ENCODE measurements around the gene CFAP58. TPM values are rescaled to one million over a fixed set of nuclear protein-coding genes. Genes with fewer than 3 reads are reported as not detected.

CFAP58 gene
- total and polyA plus RNA-seq, 4 donors: 0.01 to 0.09 (median 0.08) TPM; not detected in 1

DNA sequence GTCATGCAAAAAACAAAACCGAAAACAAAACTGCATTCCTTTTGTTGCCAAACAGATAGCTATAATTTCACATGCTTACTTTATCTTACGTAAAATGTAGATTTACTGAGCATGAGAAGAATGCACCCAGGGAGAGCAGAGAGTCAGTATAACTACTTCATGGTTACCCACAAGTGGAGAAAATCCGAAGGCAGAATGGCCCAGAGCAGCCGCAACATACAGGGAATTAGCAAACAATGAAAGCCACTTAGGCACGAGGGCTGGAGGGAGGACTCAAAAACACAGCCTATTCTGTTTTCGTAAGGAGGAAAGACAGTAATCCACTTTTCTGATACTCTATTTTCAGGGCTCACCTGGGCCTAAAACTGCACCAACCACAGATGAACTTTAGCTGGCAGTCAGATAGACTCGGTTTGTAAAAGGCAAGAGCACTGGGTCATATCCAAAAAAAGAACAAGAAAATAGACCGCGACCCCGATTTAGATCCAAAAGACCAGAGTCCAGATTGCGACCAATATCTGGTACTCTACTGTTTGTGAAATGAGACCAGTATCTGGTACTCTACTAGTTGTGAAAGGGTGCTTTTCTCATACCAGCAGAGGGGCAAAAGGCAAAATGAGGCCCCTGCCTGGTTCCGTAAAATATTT, 16.7 kb upstream of the CFAP58 start:
- Histone ChIP-seq H3K27me3 (ENCODE audit: control insufficient read depth in 4 of 4, insufficient read depth in 4 of 4, low read length in 3 of 4) (no peaks in the 10 kb centered on the region), H3K4me1 (ENCODE audit: control insufficient read depth in 4 of 4, insufficient read depth in 4 of 4, low read length in 3 of 4) (peaks cover 5 to 37% (median 14%) of the 10 kb centered on the region in 4 donors), H3K9me3 (ENCODE audit: control insufficient read depth in 4 of 4, low read length in 3 of 4) (no peaks in the 10 kb centered on the region), H3K4me3 (ENCODE audit: low read depth in 1 of 3, low read length in 3 of 3) (peak overlapping the region; percentile 68 to 82 (median 71)), H3K36me3 (ENCODE audit: control insufficient read depth in 4 of 4, insufficient read depth in 3 of 4, low read depth in 1 of 4, low read length in 3 of 4) (no peaks in the 10 kb centered on the region), H3K27ac (ENCODE audit: low read depth in 1 of 2, low read length in 2 of 2) (peak overlapping the region; percentile 95 to 98), H3K9ac (ENCODE audit: low read depth in 1 of 2, low read length in 2 of 2) (peak overlapping the region; percentile 70 to 90)
- 6% methylated on average over 12 of the region's 12 CpGs for WGBS
- TF ChIP-seq, protein P1, sequence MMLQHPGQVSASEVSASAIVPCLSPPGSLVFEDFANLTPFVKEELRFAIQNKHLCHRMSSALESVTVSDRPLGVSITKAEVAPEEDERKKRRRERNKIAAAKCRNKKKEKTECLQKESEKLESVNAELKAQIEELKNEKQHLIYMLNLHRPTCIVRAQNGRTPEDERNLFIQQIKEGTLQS (IDR thresholded peaks at IDR 0.05): peak; percentile 50
- TF ChIP-seq FOXA2 (IDR thresholded peaks at IDR 0.05): no peak
- peak; percentile 62 to 80 for TF ChIP-seq RXRA (IDR thresholded peaks at IDR 0.05)
- peak; percentile 76 for TF ChIP-seq HNF4G (IDR thresholded peaks at IDR 0.05)
- TF ChIP-seq, protein P2, sequence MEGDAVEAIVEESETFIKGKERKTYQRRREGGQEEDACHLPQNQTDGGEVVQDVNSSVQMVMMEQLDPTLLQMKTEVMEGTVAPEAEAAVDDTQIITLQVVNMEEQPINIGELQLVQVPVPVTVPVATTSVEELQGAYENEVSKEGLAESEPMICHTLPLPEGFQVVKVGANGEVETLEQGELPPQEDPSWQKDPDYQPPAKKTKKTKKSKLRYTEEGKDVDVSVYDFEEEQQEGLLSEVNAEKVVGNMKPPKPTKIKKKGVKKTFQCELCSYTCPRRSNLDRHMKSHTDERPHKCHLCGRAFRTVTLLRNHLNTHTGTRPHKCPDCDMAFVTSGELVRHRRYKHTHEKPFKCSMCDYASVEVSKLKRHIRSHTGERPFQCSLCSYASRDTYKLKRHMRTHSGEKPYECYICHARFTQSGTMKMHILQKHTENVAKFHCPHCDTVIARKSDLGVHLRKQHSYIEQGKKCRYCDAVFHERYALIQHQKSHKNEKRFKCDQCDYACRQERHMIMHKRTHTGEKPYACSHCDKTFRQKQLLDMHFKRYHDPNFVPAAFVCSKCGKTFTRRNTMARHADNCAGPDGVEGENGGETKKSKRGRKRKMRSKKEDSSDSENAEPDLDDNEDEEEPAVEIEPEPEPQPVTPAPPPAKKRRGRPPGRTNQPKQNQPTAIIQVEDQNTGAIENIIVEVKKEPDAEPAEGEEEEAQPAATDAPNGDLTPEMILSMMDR (IDR thresholded peaks at IDR 0.05; ENCODE audit: low read depth, low read length, missing input control): no peak
- peak; percentile 23 to 35 for TF ChIP-seq RAD21 (IDR thresholded peaks at IDR 0.05)
- no peak for TF ChIP-seq EGR1 (IDR thresholded peaks at IDR 0.05; ENCODE audit: low read depth in 2 of 2)
- no peak for TF ChIP-seq TAF1 (conservative IDR thresholded peaks at IDR 0.05)
- no peak for TF ChIP-seq NR2F2 (IDR thresholded peaks at IDR 0.05)
- TF ChIP-seq SP1 (IDR thresholded peaks at IDR 0.05): peak; percentile 78
- peak; percentile 62 for TF ChIP-seq YY1 (IDR thresholded peaks at IDR 0.05)
- no peak for TF ChIP-seq FOXA1 (IDR thresholded peaks at IDR 0.05)
- TF ChIP-seq, protein P3, sequence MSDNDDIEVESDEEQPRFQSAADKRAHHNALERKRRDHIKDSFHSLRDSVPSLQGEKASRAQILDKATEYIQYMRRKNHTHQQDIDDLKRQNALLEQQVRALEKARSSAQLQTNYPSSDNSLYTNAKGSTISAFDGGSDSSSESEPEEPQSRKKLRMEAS (IDR thresholded peaks at IDR 0.05): peak; percentile 56
- TF ChIP-seq HNF4A (conservative IDR thresholded peaks at IDR 0.05): peak; percentile 95 to 96
- TF ChIP-seq, protein P4, sequence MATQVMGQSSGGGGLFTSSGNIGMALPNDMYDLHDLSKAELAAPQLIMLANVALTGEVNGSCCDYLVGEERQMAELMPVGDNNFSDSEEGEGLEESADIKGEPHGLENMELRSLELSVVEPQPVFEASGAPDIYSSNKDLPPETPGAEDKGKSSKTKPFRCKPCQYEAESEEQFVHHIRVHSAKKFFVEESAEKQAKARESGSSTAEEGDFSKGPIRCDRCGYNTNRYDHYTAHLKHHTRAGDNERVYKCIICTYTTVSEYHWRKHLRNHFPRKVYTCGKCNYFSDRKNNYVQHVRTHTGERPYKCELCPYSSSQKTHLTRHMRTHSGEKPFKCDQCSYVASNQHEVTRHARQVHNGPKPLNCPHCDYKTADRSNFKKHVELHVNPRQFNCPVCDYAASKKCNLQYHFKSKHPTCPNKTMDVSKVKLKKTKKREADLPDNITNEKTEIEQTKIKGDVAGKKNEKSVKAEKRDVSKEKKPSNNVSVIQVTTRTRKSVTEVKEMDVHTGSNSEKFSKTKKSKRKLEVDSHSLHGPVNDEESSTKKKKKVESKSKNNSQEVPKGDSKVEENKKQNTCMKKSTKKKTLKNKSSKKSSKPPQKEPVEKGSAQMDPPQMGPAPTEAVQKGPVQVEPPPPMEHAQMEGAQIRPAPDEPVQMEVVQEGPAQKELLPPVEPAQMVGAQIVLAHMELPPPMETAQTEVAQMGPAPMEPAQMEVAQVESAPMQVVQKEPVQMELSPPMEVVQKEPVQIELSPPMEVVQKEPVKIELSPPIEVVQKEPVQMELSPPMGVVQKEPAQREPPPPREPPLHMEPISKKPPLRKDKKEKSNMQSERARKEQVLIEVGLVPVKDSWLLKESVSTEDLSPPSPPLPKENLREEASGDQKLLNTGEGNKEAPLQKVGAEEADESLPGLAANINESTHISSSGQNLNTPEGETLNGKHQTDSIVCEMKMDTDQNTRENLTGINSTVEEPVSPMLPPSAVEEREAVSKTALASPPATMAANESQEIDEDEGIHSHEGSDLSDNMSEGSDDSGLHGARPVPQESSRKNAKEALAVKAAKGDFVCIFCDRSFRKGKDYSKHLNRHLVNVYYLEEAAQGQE (IDR thresholded peaks at IDR 0.05): peak; percentile 54
- TF ChIP-seq, protein P5, sequence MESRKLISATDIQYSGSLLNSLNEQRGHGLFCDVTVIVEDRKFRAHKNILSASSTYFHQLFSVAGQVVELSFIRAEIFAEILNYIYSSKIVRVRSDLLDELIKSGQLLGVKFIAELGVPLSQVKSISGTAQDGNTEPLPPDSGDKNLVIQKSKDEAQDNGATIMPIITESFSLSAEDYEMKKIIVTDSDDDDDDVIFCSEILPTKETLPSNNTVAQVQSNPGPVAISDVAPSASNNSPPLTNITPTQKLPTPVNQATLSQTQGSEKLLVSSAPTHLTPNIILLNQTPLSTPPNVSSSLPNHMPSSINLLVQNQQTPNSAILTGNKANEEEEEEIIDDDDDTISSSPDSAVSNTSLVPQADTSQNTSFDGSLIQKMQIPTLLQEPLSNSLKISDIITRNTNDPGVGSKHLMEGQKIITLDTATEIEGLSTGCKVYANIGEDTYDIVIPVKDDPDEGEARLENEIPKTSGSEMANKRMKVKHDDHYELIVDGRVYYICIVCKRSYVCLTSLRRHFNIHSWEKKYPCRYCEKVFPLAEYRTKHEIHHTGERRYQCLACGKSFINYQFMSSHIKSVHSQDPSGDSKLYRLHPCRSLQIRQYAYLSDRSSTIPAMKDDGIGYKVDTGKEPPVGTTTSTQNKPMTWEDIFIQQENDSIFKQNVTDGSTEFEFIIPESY (IDR thresholded peaks at IDR 0.05): peak; percentile 59
- TF ChIP-seq GABPA (IDR thresholded peaks at IDR 0.05 in 1 of 2, conservative IDR thresholded peaks at IDR 0.05 in 1 of 2): peak in 1 of 2 donors; percentile 17
- TF ChIP-seq JUND (IDR thresholded peaks at IDR 0.05): peak; percentile 37 to 47
- DNase-seq (ENCODE audit: low spot score): peak; percentile 32

Measured in liver (tissue), 9 donors.